ENCODE results near the gene SAA2.

SAA2 gene

DNA sequence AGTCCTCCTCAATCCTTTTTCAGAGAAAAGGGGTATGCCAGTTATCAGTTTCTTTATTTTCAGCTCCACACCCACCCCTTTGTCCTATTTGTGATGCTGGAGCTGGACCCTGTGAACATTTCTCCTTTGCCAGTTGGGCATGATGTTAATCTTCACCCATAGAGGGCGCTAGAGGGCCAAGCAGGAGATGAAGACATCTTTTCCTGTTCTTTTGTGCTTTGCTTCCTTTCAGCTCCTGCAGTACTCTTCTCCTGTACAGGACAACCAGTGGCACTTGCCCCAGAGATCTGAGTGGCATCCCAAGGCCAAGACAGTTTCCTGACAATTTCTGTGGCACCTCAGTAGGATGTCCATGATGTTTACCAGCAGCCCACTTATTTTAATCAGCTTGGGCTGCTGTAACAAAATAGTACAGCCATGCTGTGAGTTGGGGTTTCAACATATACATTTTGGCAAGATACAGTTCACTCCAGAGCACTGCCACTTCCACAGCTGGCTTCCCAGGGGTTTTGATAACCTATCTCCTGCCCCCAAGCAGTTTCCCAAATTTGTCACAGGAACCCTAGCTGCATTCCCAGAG, 4.6 kb downstream of the SAA2 start:
- Mint-ChIP-seq H3K36me3 (ENCODE audit: low read depth) (no peaks in the 10 kb centered on the region), H3K9me3 (no peaks in the 10 kb centered on the region), H3K27me3 (ENCODE audit: low read depth) (no peaks in the 10 kb centered on the region), H3K4me3 (no peak overlapping the region), H3K4me1 (no peaks in the 10 kb centered on the region), H3K27ac (no peak overlapping the region)
- TF ChIP-seq, protein P1, sequence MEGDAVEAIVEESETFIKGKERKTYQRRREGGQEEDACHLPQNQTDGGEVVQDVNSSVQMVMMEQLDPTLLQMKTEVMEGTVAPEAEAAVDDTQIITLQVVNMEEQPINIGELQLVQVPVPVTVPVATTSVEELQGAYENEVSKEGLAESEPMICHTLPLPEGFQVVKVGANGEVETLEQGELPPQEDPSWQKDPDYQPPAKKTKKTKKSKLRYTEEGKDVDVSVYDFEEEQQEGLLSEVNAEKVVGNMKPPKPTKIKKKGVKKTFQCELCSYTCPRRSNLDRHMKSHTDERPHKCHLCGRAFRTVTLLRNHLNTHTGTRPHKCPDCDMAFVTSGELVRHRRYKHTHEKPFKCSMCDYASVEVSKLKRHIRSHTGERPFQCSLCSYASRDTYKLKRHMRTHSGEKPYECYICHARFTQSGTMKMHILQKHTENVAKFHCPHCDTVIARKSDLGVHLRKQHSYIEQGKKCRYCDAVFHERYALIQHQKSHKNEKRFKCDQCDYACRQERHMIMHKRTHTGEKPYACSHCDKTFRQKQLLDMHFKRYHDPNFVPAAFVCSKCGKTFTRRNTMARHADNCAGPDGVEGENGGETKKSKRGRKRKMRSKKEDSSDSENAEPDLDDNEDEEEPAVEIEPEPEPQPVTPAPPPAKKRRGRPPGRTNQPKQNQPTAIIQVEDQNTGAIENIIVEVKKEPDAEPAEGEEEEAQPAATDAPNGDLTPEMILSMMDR (IDR thresholded peaks at IDR 0.05; ENCODE audit: unreplicated experiment in 3 of 3): peak in 2 of 3 experiments; percentile 25 to 45

GRCh38 chr11:18239655-18240054, 8.8 kb downstream of the SAA2 start:
- TF ChIP-seq, protein P1 (IDR thresholded peaks at IDR 0.05; ENCODE audit: unreplicated experiment in 3 of 3): no peak

DNA sequence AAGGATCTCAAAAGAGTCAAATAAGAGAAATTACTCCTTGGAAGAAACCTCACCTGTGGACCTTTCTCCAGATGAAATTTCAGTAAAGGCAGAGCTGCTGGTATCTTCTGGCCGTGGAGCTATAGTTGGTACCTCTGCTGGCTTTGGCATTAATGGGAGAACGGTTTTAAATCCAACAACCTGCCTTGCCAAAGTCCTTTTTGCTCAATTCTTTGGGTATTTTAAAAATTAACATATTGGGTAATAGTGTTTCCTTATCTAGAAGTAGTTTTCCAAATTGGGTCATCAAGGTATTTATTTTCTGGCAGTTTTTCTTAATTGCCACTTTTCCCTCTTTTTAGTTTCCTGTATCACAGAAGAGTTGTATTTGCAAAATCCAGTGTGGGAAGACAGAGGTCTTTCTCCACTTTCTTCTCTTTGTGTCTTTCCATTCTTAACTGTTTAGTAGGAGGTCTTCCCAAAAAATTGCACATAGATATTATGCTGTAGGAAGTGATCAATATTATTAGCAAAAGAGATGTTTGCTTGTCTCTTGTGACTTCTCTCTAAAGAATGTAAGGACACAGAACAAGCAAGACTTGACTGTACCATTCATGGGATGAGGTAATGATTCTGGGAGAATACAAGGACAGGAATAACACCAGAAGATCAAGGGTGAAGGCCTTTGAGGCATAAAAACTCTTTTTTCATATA, 11.7 kb downstream of the SAA2 start, which contains the start of gene SAA4:
Gene SAA4, minus strand, starts transcription at position 139 of the 693 bp plus-strand sequence. CDS start 876 bp downstream, outside the sequence.
- Mint-ChIP-seq H3K36me3 (ENCODE audit: low read depth) (no peaks in the 10 kb centered on the region), H3K27me3 (ENCODE audit: low read depth) (peaks cover 10% of the 10 kb centered on the region), H3K4me1 (no peaks in the 10 kb centered on the region), H3K9me3 (no peaks in the 10 kb centered on the region), H3K27ac (no peak within 1 kb of the TSS), H3K4me3 (no peak within 1 kb of the TSS)
- TF ChIP-seq, protein P1 (IDR thresholded peaks at IDR 0.05; ENCODE audit: unreplicated experiment in 3 of 3): no peak

More at GRCh38 chr11:18239655-18240054, 8.8 kb downstream of the SAA2 start:
- H3K27ac Mint-ChIP-seq: no peak overlapping the region
- H3K4me1 Mint-ChIP-seq: no peaks in the 10 kb centered on the region
- no peak overlapping the region for H3K4me3 Mint-ChIP-seq
- H3K9me3 Mint-ChIP-seq: no peaks in the 10 kb centered on the region
- H3K27me3 Mint-ChIP-seq (ENCODE audit: low read depth): peaks cover 10% of the 10 kb centered on the region
- no peaks in the 10 kb centered on the region for H3K36me3 Mint-ChIP-seq (ENCODE audit: low read depth)

DNA sequence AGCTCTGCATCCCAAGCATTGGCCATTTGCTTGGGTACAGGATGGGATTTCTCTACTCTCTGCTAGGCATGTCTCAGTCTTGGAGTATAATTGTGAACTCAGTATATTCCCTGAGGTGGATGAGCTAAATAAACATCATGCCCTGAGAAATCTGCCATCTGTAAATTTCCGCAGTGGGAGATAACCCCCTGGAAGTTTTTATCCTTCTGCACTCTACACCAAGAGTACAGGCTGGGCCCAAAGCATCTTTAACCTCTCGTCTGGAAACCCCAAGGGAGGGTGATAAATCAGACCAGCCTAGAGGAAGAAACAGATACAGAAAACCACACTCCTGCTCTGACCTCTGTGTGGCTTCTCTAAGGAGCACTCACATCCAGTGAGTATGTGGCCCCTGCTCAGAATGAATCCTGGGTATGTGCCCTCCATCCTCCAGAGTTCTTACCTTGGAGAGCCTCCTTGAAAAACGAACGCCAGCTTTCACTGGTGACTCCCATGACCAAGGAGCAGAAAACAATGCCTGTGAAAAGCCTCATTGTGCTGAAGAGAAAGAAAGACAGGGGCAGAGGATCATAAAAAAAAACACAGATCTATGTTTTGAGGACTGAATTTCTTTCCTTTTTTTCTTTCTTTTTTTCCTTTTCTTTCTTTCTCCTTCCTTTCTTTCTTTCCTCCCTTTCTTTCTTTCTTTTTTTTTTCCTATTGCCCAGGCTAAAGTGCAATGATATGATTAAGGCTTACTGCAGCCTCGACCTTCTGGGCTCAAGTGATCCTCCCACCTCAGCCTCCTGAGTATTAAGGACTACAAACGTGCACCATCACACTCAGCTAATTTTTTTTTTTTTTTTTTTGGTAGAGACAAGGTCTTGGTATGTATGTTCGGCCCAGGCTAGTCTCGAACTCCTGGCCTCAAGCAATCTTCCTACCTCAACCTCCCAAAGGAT, 12.8 kb downstream of the SAA2 start:
- no peaks in the 10 kb centered on the region for H3K4me1 Mint-ChIP-seq
- no peaks in the 10 kb centered on the region for H3K36me3 Mint-ChIP-seq (ENCODE audit: low read depth)
- no peak overlapping the region for H3K4me3 Mint-ChIP-seq

GRCh38 chr11:18233912-18234311, 14.6 kb downstream of the SAA2 start:
- H3K27me3 Mint-ChIP-seq (ENCODE audit: low read depth): peaks cover 10% of the 10 kb centered on the region
- H3K4me1 Mint-ChIP-seq: no peaks in the 10 kb centered on the region
- TF ChIP-seq, protein P1 (IDR thresholded peaks at IDR 0.05; ENCODE audit: unreplicated experiment in 3 of 3): no peak
- H3K27ac Mint-ChIP-seq: no peak overlapping the region
- no peak overlapping the region for H3K4me3 Mint-ChIP-seq
- no peaks in the 10 kb centered on the region for H3K36me3 Mint-ChIP-seq (ENCODE audit: low read depth)
- H3K9me3 Mint-ChIP-seq: no peaks in the 10 kb centered on the region

More for the DNA sequence above, 12.8 kb downstream of the SAA2 start:
- Mint-ChIP-seq H3K9me3 (no peaks in the 10 kb centered on the region), H3K27ac (no peak overlapping the region), H3K27me3 (ENCODE audit: low read depth) (peaks cover 10% of the 10 kb centered on the region)
- TF ChIP-seq, protein P1 (IDR thresholded peaks at IDR 0.05; ENCODE audit: unreplicated experiment in 3 of 3): no peak

Measured in nephron (organoid).